AG04450 (cell line): ENCODE data around the gene ADGRD1. TPM values are rescaled to one million over a fixed set of nuclear protein-coding genes. Genes with fewer than 3 reads are reported as not detected.

Experiments used
- CTCF ChIA-PET: fragments of 300-600, 350-600 bp; formaldehyde crosslinking; extraction: SDS; loops from one replicate; lab custom pipeline; 2022; ENCODE audit warnings: antibody characterized with exemption, inconsistent platforms; lab: Charles Lee
- POLR2A ChIA-PET: fragments of 350-600 bp; formaldehyde crosslinking; extraction: SDS; loops from one replicate; lab custom pipeline; 2021; ENCODE audit warnings: antibody characterized with exemption, inconsistent platforms; lab: Yijun Ruan, JAX
- DNase-seq: peaks from one replicate; pipeline ENCODE4 v3.0.0-alpha.2; 2011; ENCODE audit warnings: low read depth, low spot score
- H3K27ac ChIP-seq: one replicate; pipeline ENCODE4 v1.5.1; 2012; ENCODE audit warnings: low read depth, low read length, control low read depth
- H3K27me3 ChIP-seq: one replicate; pipeline ENCODE4 v1.6.0; 2012; ENCODE audit warnings: low read length; ENCODE audit not compliant: control insufficient read depth, insufficient read depth
- H3K4me3 ChIP-seq: 2 replicates; pipeline ENCODE4 v1.5.1; 2011; ENCODE audit warnings: mild to moderate bottlenecking, low read depth, low read length, control low read depth
- H3K9me3 ChIP-seq: 2 replicates; pipeline ENCODE4 v1.5.1; 2012; ENCODE audit warnings: low read length; ENCODE audit not compliant: control insufficient read depth, insufficient read depth
- polyA plus RNA-seq: library from polyadenylated mRNA; depleted of rRNA; stranded (reverse); fragments of >200 nt; gene quantifications from 2 replicates; pipeline ENCODE4 v1.2.3, GENCODE V29; 2011; rRNA removed
- small RNA-seq: library from RNA; depleted of rRNA; stranded (forward); fragments of <200 nt; gene quantifications from one replicate; pipeline ENCODE3, GENCODE V24; 2012; ENCODE audit warnings: low read depth; ENCODE audit not compliant: insufficient read length
- TF ChIP-seq, protein P1 (sequence below): IDR thresholded peaks from 2 replicates; pipeline ENCODE4 v1.5.1; 2011; ENCODE audit warnings: low read depth, low read length, control low read depth, inconsistent platforms

Gene ADGRD1
- polyA plus RNA-seq, 1 experiment: 0.05 TPM

- H3K9me3 ChIP-seq: peaks cover 39% of the 10 kb centered on the region
- TF ChIP-seq, protein P1, sequence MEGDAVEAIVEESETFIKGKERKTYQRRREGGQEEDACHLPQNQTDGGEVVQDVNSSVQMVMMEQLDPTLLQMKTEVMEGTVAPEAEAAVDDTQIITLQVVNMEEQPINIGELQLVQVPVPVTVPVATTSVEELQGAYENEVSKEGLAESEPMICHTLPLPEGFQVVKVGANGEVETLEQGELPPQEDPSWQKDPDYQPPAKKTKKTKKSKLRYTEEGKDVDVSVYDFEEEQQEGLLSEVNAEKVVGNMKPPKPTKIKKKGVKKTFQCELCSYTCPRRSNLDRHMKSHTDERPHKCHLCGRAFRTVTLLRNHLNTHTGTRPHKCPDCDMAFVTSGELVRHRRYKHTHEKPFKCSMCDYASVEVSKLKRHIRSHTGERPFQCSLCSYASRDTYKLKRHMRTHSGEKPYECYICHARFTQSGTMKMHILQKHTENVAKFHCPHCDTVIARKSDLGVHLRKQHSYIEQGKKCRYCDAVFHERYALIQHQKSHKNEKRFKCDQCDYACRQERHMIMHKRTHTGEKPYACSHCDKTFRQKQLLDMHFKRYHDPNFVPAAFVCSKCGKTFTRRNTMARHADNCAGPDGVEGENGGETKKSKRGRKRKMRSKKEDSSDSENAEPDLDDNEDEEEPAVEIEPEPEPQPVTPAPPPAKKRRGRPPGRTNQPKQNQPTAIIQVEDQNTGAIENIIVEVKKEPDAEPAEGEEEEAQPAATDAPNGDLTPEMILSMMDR: no peak
- H3K27ac ChIP-seq: no peak overlapping the region
- POLR2A ChIA-PET: no interaction called here
- CTCF ChIA-PET: no interaction called here
- DNase-seq: no peak
- H3K27me3 ChIP-seq: no peaks in the 10 kb centered on the region
- H3K4me3 ChIP-seq: no peak overlapping the region
Observed at GRCh38 chr12:131188131-131189050, 234.7 kb downstream of the ADGRD1 start.

- peaks cover 45% of the 10 kb centered on the region for H3K9me3 ChIP-seq
- H3K4me3 ChIP-seq: no peak overlapping the region
- TF ChIP-seq, protein P1: no peak
- H3K27me3 ChIP-seq: no peaks in the 10 kb centered on the region
- DNase-seq: no peak
- ChIA-PET POLR2A (no interaction called here), CTCF (no interaction called here)
- H3K27ac ChIP-seq: no peak overlapping the region
Observed at GRCh38 chr12:131189781-131190180, 236.1 kb downstream of the ADGRD1 start.

- peaks cover 46% of the 10 kb centered on the region for H3K9me3 ChIP-seq
- CTCF ChIA-PET: no interaction called here
- POLR2A ChIA-PET: no interaction called here
- TF ChIP-seq, protein P1: no peak
- DNase-seq: no peak
- no peak overlapping the region for H3K27ac ChIP-seq
- H3K4me3 ChIP-seq: no peak overlapping the region
- no peaks in the 10 kb centered on the region for H3K27me3 ChIP-seq
Observed at GRCh38 chr12:131190965-131191364, 237.3 kb downstream of the ADGRD1 start.

Small RNAs within 50 kb of the gene (small RNA-seq; reads per million reads assigned to genes)
- gene RF00019: not detected

Other genes starting within 250 kb of the ADGRD1 start
- not detected in 2 replicates for gene RIMBP2, start 237.6 kb upstream of the ADGRD1 start, polyA plus RNA-seq
- 32.4 and 42.8 TPM in 2 replicates for gene STX2, start 114.7 kb upstream of the ADGRD1 start, polyA plus RNA-seq
- gene RAN, start 81.8 kb upstream of the ADGRD1 start, polyA plus RNA-seq: 1,253 and 1,434 TPM in 2 replicates